SH-SY5Y (cell line): ENCODE measurements around the gene KIRREL1.

Experiments
- GATA2 ChIP-seq: IDR thresholded peaks from 2 replicates; pipeline ENCODE4 v1.6.1; 2011; ENCODE audit warnings: mild to moderate bottlenecking, low read depth, low read length
- GATA3 ChIP-seq: IDR thresholded peaks from 2 replicates; pipeline ENCODE4 v1.6.1; 2011; ENCODE audit warnings: low read depth, mild to moderate bottlenecking, low read length, moderate library complexity

- TF ChIP-seq GATA2 (no peak), GATA3 (no peak)
These were observed 59.8 kb downstream of the KIRREL1 start for GRCh38 chr1:158053276-158053675.
